ENCODE measurements around the gene KRTAP15-1. TPM values are rescaled to one million over a fixed set of nuclear protein-coding genes. Genes with fewer than 3 reads are reported as not detected.

The KRTAP15-1 gene
- polyA plus RNA-seq (2012; ENCODE audit: insufficient read length, low read depth): not detected

GRCh38 chr21:30439975-30440374 is at the start of gene KRTAP15-1:
Gene KRTAP15-1, plus strand, starts transcription at chr21:30440275. Its CDS starts 53 bp downstream, at chr21:30440328.
- no peak for TF ChIP-seq SIN3A (IDR thresholded peaks at IDR 0.05; ENCODE audit: borderline replicate concordance, insufficient read depth, low read length)
- TF ChIP-seq FOXP2 (optimal IDR thresholded peaks at IDR 0.05; ENCODE audit: borderline replicate concordance, extremely low read depth, extremely low read length, insufficient read depth): no peak
- TF ChIP-seq TAF1 (IDR thresholded peaks at IDR 0.05; ENCODE audit: borderline replicate concordance, insufficient read depth, low read length): no peak
- TF ChIP-seq POLR2AphosphoS5 (IDR thresholded peaks at IDR 0.05; ENCODE audit: low read depth, low read length): no peak
- no peak for TF ChIP-seq REST (IDR thresholded peaks at IDR 0.05; ENCODE audit: insufficient read depth in 1 of 2, low read depth in 2 of 2, low read length in 2 of 2)

GRCh38 chr21:30391492-30392025 is 48.5 kb upstream of the KRTAP15-1 start:
- no peak for TF ChIP-seq FOXP2 (optimal IDR thresholded peaks at IDR 0.05; ENCODE audit: borderline replicate concordance, extremely low read depth, extremely low read length, insufficient read depth)
- TF ChIP-seq POLR2AphosphoS5 (IDR thresholded peaks at IDR 0.05; ENCODE audit: low read depth, low read length): no peak
- TF ChIP-seq REST (IDR thresholded peaks at IDR 0.05; ENCODE audit: insufficient read depth in 1 of 2, low read depth in 2 of 2, low read length in 2 of 2): no peak
- TF ChIP-seq SIN3A (IDR thresholded peaks at IDR 0.05; ENCODE audit: borderline replicate concordance, insufficient read depth, low read length): no peak
- no peak for TF ChIP-seq TAF1 (IDR thresholded peaks at IDR 0.05; ENCODE audit: borderline replicate concordance, insufficient read depth, low read length)

GRCh38 chr21:30395731-30396130 is 44.3 kb upstream of the KRTAP15-1 start, which contains the start of gene KRTAP13-1:
Gene KRTAP13-1, plus strand, starts transcription at chr21:30396031. Its CDS starts 56 bp downstream, at chr21:30396087.
- TF ChIP-seq FOXP2 (optimal IDR thresholded peaks at IDR 0.05; ENCODE audit: borderline replicate concordance, extremely low read depth, extremely low read length, insufficient read depth): no peak
- no peak for TF ChIP-seq TAF1 (IDR thresholded peaks at IDR 0.05; ENCODE audit: borderline replicate concordance, insufficient read depth, low read length)
- no peak for TF ChIP-seq REST (IDR thresholded peaks at IDR 0.05; ENCODE audit: insufficient read depth in 1 of 2, low read depth in 2 of 2, low read length in 2 of 2)
- TF ChIP-seq POLR2AphosphoS5 (IDR thresholded peaks at IDR 0.05; ENCODE audit: low read depth, low read length): no peak
- TF ChIP-seq SIN3A (IDR thresholded peaks at IDR 0.05; ENCODE audit: borderline replicate concordance, insufficient read depth, low read length): no peak

GRCh38 chr21:30408782-30409494 is 31.1 kb upstream of the KRTAP15-1 start:
- TF ChIP-seq TAF1 (IDR thresholded peaks at IDR 0.05; ENCODE audit: borderline replicate concordance, insufficient read depth, low read length): no peak
- TF ChIP-seq FOXP2 (optimal IDR thresholded peaks at IDR 0.05; ENCODE audit: borderline replicate concordance, extremely low read depth, extremely low read length, insufficient read depth): peak; percentile 99

GRCh38 chr21:30415993-30416392 is 24.1 kb upstream of the KRTAP15-1 start:
- no peak for TF ChIP-seq POLR2AphosphoS5 (IDR thresholded peaks at IDR 0.05; ENCODE audit: low read depth, low read length)
- no peak for TF ChIP-seq REST (IDR thresholded peaks at IDR 0.05; ENCODE audit: insufficient read depth in 1 of 2, low read depth in 2 of 2, low read length in 2 of 2)
- TF ChIP-seq SIN3A (IDR thresholded peaks at IDR 0.05; ENCODE audit: borderline replicate concordance, insufficient read depth, low read length): no peak
- no peak for TF ChIP-seq FOXP2 (optimal IDR thresholded peaks at IDR 0.05; ENCODE audit: borderline replicate concordance, extremely low read depth, extremely low read length, insufficient read depth)
- no peak for TF ChIP-seq TAF1 (IDR thresholded peaks at IDR 0.05; ENCODE audit: borderline replicate concordance, insufficient read depth, low read length)
